CD14-positive monocyte (primary cell): ENCODE results near the gene YDJC. TPM values are rescaled to one million over a fixed set of nuclear protein-coding genes. Genes with fewer than 3 reads are reported as not detected.

ENCODE experiments used
- DNase-seq, 3 donors: peaks; one replicate each; pipeline ENCODE4 v3.0.0-alpha.2; 2011 to 2022
- H2AFZ ChIP-seq: 2 replicates; pipeline ENCODE4 v1.6.0; 2012; ENCODE audit warnings: mild to moderate bottlenecking, low read depth, low read length, inconsistent platforms; ENCODE audit not compliant: insufficient read depth, poor library complexity, severe bottlenecking
- H3K27ac ChIP-seq, 2 donors: 1 replicate in 1 of 2; 2 replicates in 1 of 2; pipeline ENCODE4 v1.5.1; 2012 to 2013; ENCODE audit warnings: low read length in 2 of 2, control low read depth in 1 of 2, inconsistent platforms in 1 of 2, low read depth in 1 of 2, mild to moderate bottlenecking in 1 of 2
- H3K27me3 ChIP-seq, 2 donors: one replicate each; pipeline versions ENCODE4 v1.6.0 to v1.6.1; 2011 to 2013; ENCODE audit warnings: low read length in 2 of 2; ENCODE audit not compliant: control insufficient read depth in 2 of 2, insufficient read depth in 2 of 2
- H3K36me3 ChIP-seq, 2 donors: replicated peaks in 1 of 2; 1 replicate in 1 of 2; 2 replicates in 1 of 2; pipeline versions ENCODE4 v1.5.1 to v1.6.1; 2012 to 2013; ENCODE audit warnings: low read length in 2 of 2, control low read depth in 1 of 2, inconsistent platforms in 1 of 2, mild to moderate bottlenecking in 1 of 2; ENCODE audit not compliant: insufficient read depth in 2 of 2, control insufficient read depth in 1 of 2
- H3K4me1 ChIP-seq, 2 donors: 1 replicate in 1 of 2; 2 replicates in 1 of 2; pipeline versions ENCODE4 v1.5.1 to v1.6.1; 2012 to 2013; ENCODE audit warnings: low read length in 2 of 2, control low read depth in 1 of 2, inconsistent platforms in 1 of 2, mild to moderate bottlenecking in 1 of 2, moderate library complexity in 1 of 2; ENCODE audit not compliant: insufficient read depth in 2 of 2, control insufficient read depth in 1 of 2
- H3K4me2 ChIP-seq: replicated peaks from 2 replicates; pipeline ENCODE3; 2012; ENCODE audit warnings: low read length, moderate library complexity, mild to moderate bottlenecking; ENCODE audit not compliant: poor library complexity, severe bottlenecking; ENCODE audit errors: extremely low read depth
- H3K4me3 ChIP-seq, 3 experiments: fragments of 200-600 bp in 1 of 3; sonication (generic) in 1 of 3; replicated peaks in 1 of 3; 1 replicate in 2 of 3; 2 replicates in 1 of 3; pipeline ENCODE4 v1.5.1; 2011 to 2013; ENCODE audit warnings: low read length in 3 of 3, mild to moderate bottlenecking in 3 of 3, control low read depth in 2 of 3, low read depth in 2 of 3, inconsistent platforms in 1 of 3, moderate library complexity in 1 of 3
- H3K79me2 ChIP-seq: 2 replicates; pipeline ENCODE4 v1.6.0; 2012; ENCODE audit warnings: mild to moderate bottlenecking, control low read depth, inconsistent platforms, low read length, moderate library complexity; ENCODE audit not compliant: insufficient read depth
- H3K9ac ChIP-seq: 2 replicates; pipeline ENCODE4 v1.6.0; 2017; ENCODE audit warnings: low read length, mild to moderate bottlenecking; ENCODE audit not compliant: insufficient read depth, poor library complexity, severe bottlenecking
- H3K9me3 ChIP-seq, 2 donors: replicated peaks in 1 of 2; 1 replicate in 1 of 2; 2 replicates in 1 of 2; pipeline versions ENCODE4 v1.5.1 to v1.6.1; 2012 to 2013; ENCODE audit warnings: low read length in 2 of 2, control low read depth in 1 of 2; ENCODE audit not compliant: control insufficient read depth in 1 of 2, insufficient read depth in 1 of 2
- H4K20me1 ChIP-seq: 2 replicates; pipeline ENCODE4 v1.6.0; 2012; ENCODE audit warnings: mild to moderate bottlenecking, low read length, control low read depth, moderate library complexity; ENCODE audit not compliant: insufficient read depth
- H3K27ac Mint-ChIP-seq, 7 donors: one replicate each; pipeline ENCODE4 v1.8.0; 2020; ENCODE audit warnings: mild to moderate bottlenecking in 7 of 7, mixed read lengths in 7 of 7, moderate library complexity in 6 of 7, inconsistent platforms in 2 of 7
- H3K27me3 Mint-ChIP-seq, 3 donors: one replicate each; pipeline ENCODE4 v1.8.0; 2021 to 2022; ENCODE audit warnings: low read depth in 3 of 3, mild to moderate bottlenecking in 3 of 3, mixed read lengths in 3 of 3, moderate library complexity in 3 of 3, inconsistent platforms in 1 of 3
- H3K36me3 Mint-ChIP-seq, 2 donors: one replicate each; pipeline ENCODE4 v1.8.0; 2020; ENCODE audit warnings: mixed read lengths in 2 of 2, inconsistent platforms in 1 of 2, mild to moderate bottlenecking in 1 of 2
- H3K4me1 Mint-ChIP-seq: one replicate; pipeline ENCODE4 v1.8.0; 2020; ENCODE audit warnings: mild to moderate bottlenecking, mixed read lengths
- H3K4me3 Mint-ChIP-seq, 2 donors: one replicate each; pipeline ENCODE4 v1.8.0; 2020; ENCODE audit warnings: mild to moderate bottlenecking in 2 of 2, mixed read lengths in 2 of 2, moderate library complexity in 1 of 2
- H3K9me3 Mint-ChIP-seq, 7 donors: one replicate each; pipeline ENCODE4 v1.8.0; 2020 to 2022; ENCODE audit warnings: mixed read lengths in 7 of 7, mild to moderate bottlenecking in 6 of 7, moderate library complexity in 6 of 7, inconsistent platforms in 2 of 7
- CTCF ChIP-seq: fragments of 200-600 bp; IDR thresholded peaks from one replicate; pipeline ENCODE4 v1.8.0; 2022; ENCODE audit warnings: antibody characterized with exemption, mild to moderate bottlenecking
- WGBS: methylation state at CpG from one replicate; pipeline ENCODE4 v1.1.5; 2013; ENCODE audit warnings: missing lambda C conversion rate; ENCODE audit not compliant: insufficient coverage; 5-methylcytosine and 5-hydroxymethylcytosine counted together
- intact Hi-C, 2 donors: fragments of 100-400 bp; cut with micrococcal nuclease; formaldehyde crosslinking; loops; one replicate each; pipeline versions ENCODE4 v1.15.0 to v1.15.1; 2023
- polyA plus RNA-seq, 3 donors: library from polyadenylated mRNA; depleted of rRNA in 1 of 3; unstranded in 2 of 3; stranded (reverse) in 1 of 3; fragments of 300-500 nt in 2 of 3; fragments of >200 nt in 1 of 3; fragmentation: Illumina TruSeq in 2 of 3; gene quantifications; 1 replicate in 2 of 3; 2 replicates in 1 of 3; pipeline ENCODE4 v1.2.3, GENCODE V29; 2012 to 2021

The YDJC gene
- polyA plus RNA-seq, 3 donors, result 26.5 to 32.9 (median 26.7) TPM

- Histone ChIP-seq H3K79me2 (peaks cover 8% of the 10 kb centered on the region), H3K27ac (no peak overlapping the region), H3K36me3 (peaks cover 63 to 64% of the 10 kb centered on the region in 2 donors), H3K4me3 (no peak overlapping the region), H3K4me2 (no peak overlapping the region), H2AFZ (no peak overlapping the region), H3K9ac (no peak overlapping the region), H3K9me3 (no peaks in the 10 kb centered on the region), H3K4me1 (no peaks in the 10 kb centered on the region), H3K27me3 (no peaks in the 10 kb centered on the region), H4K20me1 (peaks cover 19% of the 10 kb centered on the region)
- Mint-ChIP-seq H3K27ac (peak overlapping the region in 1 of 7 donors; percentile 35), H3K9me3 (peaks cover 0 to 3% (median 2%) of the 10 kb centered on the region in 7 donors), H3K4me3 (no peak overlapping the region), H3K27me3 (no peaks in the 10 kb centered on the region), H3K36me3 (peaks cover 77 to 91% of the 10 kb centered on the region in 2 donors), H3K4me1 (no peaks in the 10 kb centered on the region)
- no peak for DNase-seq
- intact Hi-C loops, result no loop called here
- TF ChIP-seq CTCF, result no peak
- 96% methylated on average over 10 of the region's 15 CpGs for WGBS
These were observed 48.0 kb upstream of the YDJC start for GRCh38 chr22:21677606-21678443.

GRCh38 chr22:21674638-21675245, 44.9 kb upstream of the YDJC start:
- Histone ChIP-seq H2AFZ (no peak overlapping the region), H3K9me3 (no peaks in the 10 kb centered on the region), H4K20me1 (peaks cover 37% of the 10 kb centered on the region), H3K27ac (no peak overlapping the region), H3K9ac (no peak overlapping the region), H3K4me2 (no peak overlapping the region), H3K4me3 (no peak overlapping the region), H3K36me3 (peaks cover 69 to 70% of the 10 kb centered on the region in 2 donors), H3K4me1 (no peaks in the 10 kb centered on the region), H3K79me2 (peaks cover 21% of the 10 kb centered on the region), H3K27me3 (no peaks in the 10 kb centered on the region)
- no peak for TF ChIP-seq CTCF
- Mint-ChIP-seq H3K27ac (peak overlapping the region in 2 of 7 donors; percentile 26 to 30), H3K27me3 (peaks cover 0 to 2% (median 0%) of the 10 kb centered on the region in 3 donors), H3K4me1 (peaks cover 13% of the 10 kb centered on the region), H3K36me3 (peaks cover 79 to 89% of the 10 kb centered on the region in 2 donors), H3K4me3 (no peak overlapping the region), H3K9me3 (peaks cover 0 to 3% (median 2%) of the 10 kb centered on the region in 7 donors)
- WGBS, result 98% methylated on average over 9 of the region's 12 CpGs
- no peak for DNase-seq
- intact Hi-C loops, result no loop called here
